OCI-LY7 (cell line): ENCODE measurements around the gene CFDP1. TPM values are rescaled to one million over a fixed set of nuclear protein-coding genes. Genes with fewer than 3 reads are reported as not detected.

Experiments used
- BruUV-seq: library from RNA; stranded (reverse); fragments of 400-500 nt; replicated peaks from 2 replicates; lab custom pipeline; 2021; lab: Mats Ljungman, UMichigan
- CTCF ChIA-PET: fragments of 300-600 bp; sonication (Branson Sonifier 250); formaldehyde crosslinking; loops from one replicate; lab custom pipeline; 2022; ENCODE audit warnings: antibody characterized with exemption; ENCODE audit not compliant: unreplicated experiment; lab: Charles Lee
- POLR2A ChIA-PET: fragments of 300-600 bp; sonication (Branson Sonifier 250); formaldehyde crosslinking; loops from one replicate; lab custom pipeline; 2022; ENCODE audit warnings: antibody characterized with exemption; lab: Charles Lee
- DNase-seq: peaks from one replicate; pipeline ENCODE4 v3.0.0-alpha.2; 2015; ENCODE audit warnings: low spot score
- H2AFZ ChIP-seq: fragments of 200-600 bp; sonication (generic), shearing (Covaris generic); 2 replicates; pipeline ENCODE4 v1.6.1; 2014; ENCODE audit warnings: mild to moderate bottlenecking, antibody characterized with exemption, low read length, moderate library complexity
- H3K27ac ChIP-seq: fragments of 200-600 bp; sonication (generic); 2 replicates; pipeline ENCODE4 v1.5.1; 2014; ENCODE audit warnings: mixed run types, low read depth, mild to moderate bottlenecking, moderate library complexity, low read length, inconsistent platforms; ENCODE audit not compliant: poor library complexity, severe bottlenecking
- H3K36me3 ChIP-seq: fragments of 200-600 bp; sonication (generic); 2 replicates; pipeline ENCODE4 v1.6.1; 2014; ENCODE audit warnings: mild to moderate bottlenecking, antibody characterized with exemption, low read length, moderate library complexity, mixed read lengths; ENCODE audit not compliant: insufficient read depth
- H3K4me1 ChIP-seq: fragments of 200-600 bp; sonication (generic); 2 replicates; pipeline ENCODE4 v1.5.1; 2014; ENCODE audit warnings: mild to moderate bottlenecking, low read length; ENCODE audit not compliant: insufficient read depth, poor library complexity, severe bottlenecking
- H3K4me2 ChIP-seq: fragments of 200-600 bp; sonication (generic); 2 replicates; pipeline ENCODE4 v1.6.1; 2014; ENCODE audit warnings: mild to moderate bottlenecking, low read length
- H3K4me3 ChIP-seq: fragments of 200-600 bp; sonication (generic); 2 replicates; pipeline ENCODE4 v1.5.1; 2014; ENCODE audit warnings: mild to moderate bottlenecking, low read depth, low read length; ENCODE audit not compliant: poor library complexity, severe bottlenecking
- H3K79me2 ChIP-seq: fragments of 200-600 bp; sonication (generic); 2 replicates; pipeline ENCODE4 v1.6.1; 2016; ENCODE audit warnings: low read depth, mild to moderate bottlenecking, low read length, moderate library complexity, mixed read lengths; ENCODE audit not compliant: insufficient read depth
- H3K9me2 ChIP-seq: fragments of 200-600 bp; sonication (generic); 2 replicates; pipeline ENCODE4 v1.6.1; 2016; ENCODE audit warnings: mild to moderate bottlenecking, low read length, mixed read lengths; ENCODE audit not compliant: insufficient read depth
- H3K9me3 ChIP-seq: fragments of 200-600 bp; sonication (generic); 2 replicates; pipeline ENCODE4 v1.6.1; 2014; ENCODE audit warnings: mild to moderate bottlenecking, mixed run types, low read length, mixed read lengths
- H4K20me1 ChIP-seq: fragments of 200-600 bp; sonication (generic); 2 replicates; pipeline ENCODE4 v1.6.1; 2014; ENCODE audit warnings: mild to moderate bottlenecking, antibody characterized with exemption, low read length, moderate library complexity, mixed read lengths; ENCODE audit not compliant: insufficient read depth
- CTCF ChIP-seq: fragments of 200-600 bp; sonication (generic); conservative IDR thresholded peaks from 2 replicates; pipeline ENCODE4 v1.5.1; 2014; ENCODE audit warnings: mild to moderate bottlenecking, antibody characterized with exemption, low read length, moderate library complexity, mixed read lengths
- EZH2phosphoT487 ChIP-seq: fragments of 200-600 bp; sonication (generic); IDR thresholded peaks from 2 replicates; pipeline ENCODE4 v1.6.1; 2018; ENCODE audit warnings: low read depth, borderline replicate concordance, mild to moderate bottlenecking, mixed run types, antibody characterized with exemption, low read length, moderate library complexity, mixed read lengths
- intact Hi-C: fragments of 100-400 bp; cut with micrococcal nuclease; formaldehyde crosslinking; loops from one replicate; pipeline ENCODE4 v1.10.0; 2022; ENCODE audit not compliant: unreplicated experiment
- total RNA-seq, 2 experiments: library from RNA; depleted of rRNA in 1 of 2; stranded (reverse); fragments of >200 nt in 1 of 2; shearing (Covaris generic) in 1 of 2; gene quantifications; 2 replicates each; pipeline ENCODE4 v1.2.3, GENCODE V29; 2014 to 2022

The CFDP1 gene
- total RNA-seq, 2 experiments from 2014 or later = 30.0 to 57.6 TPM

- ChIA-PET CTCF (interaction anchor here (0.5 kb wide), 1 partner anchor 261 kb away, joined by 4 read pairs; no protein-coding TSS in a partner anchor), POLR2A (interaction anchor here (0.9 kb wide), 1 partner anchor 9 kb away, joined by 7 read pairs; no protein-coding TSS in a partner anchor)
- Histone ChIP-seq H3K79me2 (no peaks in the 10 kb centered on the region), H3K4me2 (peak overlapping the region; percentile 68; the same call in 1 of the 2 replicates), H3K9me3 (no peaks in the 10 kb centered on the region), H3K36me3 (no peaks in the 10 kb centered on the region), H3K4me1 (peaks cover 24% of the 10 kb centered on the region), H3K4me3 (no peak overlapping the region), H2AFZ (no peak overlapping the region), H4K20me1 (no peaks in the 10 kb centered on the region), H3K9me2 (no peaks in the 10 kb centered on the region), H3K27ac (no peak overlapping the region)
- DNase-seq = peak; percentile 16
- BruUV-seq = no TSS peak
- TF ChIP-seq EZH2phosphoT487 (no peak), CTCF (no peak)
- intact Hi-C loops = no loop called here
Observed at GRCh38 chr16:75320435-75320834, 112.9 kb downstream of the CFDP1 start.

GRCh38 chr16:75319513-75320411 lies 113.5 kb downstream of the CFDP1 start:
- Histone ChIP-seq H2AFZ (no peak overlapping the region), H3K4me2 (peak overlapping the region; percentile 68), H3K27ac (no peak overlapping the region), H3K36me3 (no peaks in the 10 kb centered on the region), H3K4me3 (peak overlapping the region; percentile 32), H3K79me2 (no peaks in the 10 kb centered on the region), H3K9me3 (no peaks in the 10 kb centered on the region), H4K20me1 (no peaks in the 10 kb centered on the region), H3K4me1 (peaks cover 24% of the 10 kb centered on the region), H3K9me2 (no peaks in the 10 kb centered on the region)
- ChIA-PET CTCF (no interaction called here), POLR2A (interaction anchor here (0.7 to 0.8 kb wide), 2 partner anchors 17 to 31 kb away, joined by 3 to 5 read pairs; no protein-coding TSS in a partner anchor)
- TF ChIP-seq CTCF = no peak
- intact Hi-C loops = no loop called here
- no TSS peak for BruUV-seq
- DNase-seq = peak; percentile 42

GRCh38 chr16:75318737-75319136 lies 114.6 kb downstream of the CFDP1 start:
- H3K4me3 ChIP-seq = no peak overlapping the region
- H3K27ac ChIP-seq = no peak overlapping the region
- no peak overlapping the region for H3K4me2 ChIP-seq
- TF ChIP-seq EZH2phosphoT487 (no peak), CTCF (no peak)
- no peaks in the 10 kb centered on the region for H3K9me3 ChIP-seq
- ChIA-PET CTCF (no interaction called here), POLR2A (interaction anchor here (0.6 to 1.0 kb wide), 2 partner anchors 36 to 731 kb away, joined by 3 read pairs; no protein-coding TSS in a partner anchor)
- peaks cover 18% of the 10 kb centered on the region for H3K4me1 ChIP-seq
- no peak overlapping the region for H2AFZ ChIP-seq
- H3K9me2 ChIP-seq = no peaks in the 10 kb centered on the region
- H3K79me2 ChIP-seq = no peaks in the 10 kb centered on the region
- H3K36me3 ChIP-seq = no peaks in the 10 kb centered on the region
- no peak for DNase-seq
- no TSS peak for BruUV-seq
- intact Hi-C loops = no loop called here
- H4K20me1 ChIP-seq = no peaks in the 10 kb centered on the region
